ENCODE results near the gene CEBPA.
A peak's percentile ranks its signal among the peaks of the same experiment; 100 is the strongest.

The CEBPA gene

DNA sequence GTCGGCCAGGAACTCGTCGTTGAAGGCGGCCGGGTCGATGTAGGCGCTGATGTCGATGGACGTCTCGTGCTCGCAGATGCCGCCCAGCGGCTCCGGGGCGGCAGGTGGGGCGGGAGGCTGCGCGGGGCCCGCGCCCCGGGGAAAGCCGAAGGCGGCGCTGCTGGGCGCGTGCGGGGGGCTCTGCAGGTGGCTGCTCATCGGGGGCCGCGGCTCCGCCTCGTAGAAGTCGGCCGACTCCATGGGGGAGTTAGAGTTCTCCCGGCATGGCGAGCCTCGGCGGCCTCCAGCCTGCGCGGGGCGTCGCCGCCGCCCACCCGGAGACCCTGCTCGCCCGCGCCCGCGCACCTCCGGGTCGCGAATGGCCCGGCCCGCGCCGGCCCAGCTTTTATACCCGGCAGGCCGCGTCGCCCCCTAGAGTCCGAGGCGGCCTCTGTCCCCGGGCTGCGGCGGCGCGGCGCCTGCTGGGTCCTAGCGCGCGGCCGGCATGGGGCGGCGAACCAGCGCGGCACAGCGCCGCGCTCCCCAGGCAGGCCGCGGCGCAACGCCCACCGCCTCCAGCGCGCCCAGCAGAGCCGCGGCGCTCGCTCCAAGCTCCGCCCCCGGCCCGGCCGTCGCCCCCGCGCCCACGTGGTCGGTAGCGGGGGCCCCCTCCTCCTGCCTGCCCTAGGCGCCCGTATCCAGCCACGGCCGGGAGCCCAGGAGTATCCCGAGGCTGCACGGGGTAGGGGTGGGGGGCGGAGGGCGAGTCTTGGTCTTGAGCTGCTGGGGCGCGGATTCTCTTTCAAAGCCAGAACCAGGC is at the start of gene CEBPA:
TSS of gene CEBPA (minus strand) at position 360 of the 799 bp plus-strand sequence. CDS start at position 240, 120 bp downstream.
- Mint-ChIP-seq H3K9me3 (no peaks in the 10 kb centered on the region), H3K36me3 (ENCODE audit: low read depth) (no peaks in the 10 kb centered on the region), H3K4me1 (peaks cover 17% of the 10 kb centered on the region), H3K4me3 (peak within 1 kb of the TSS; percentile 78), H3K27me3 (ENCODE audit: low read depth, poor library complexity) (peaks cover 66% of the 10 kb centered on the region), H3K27ac (no peak within 1 kb of the TSS)
- TF ChIP-seq, protein P1, sequence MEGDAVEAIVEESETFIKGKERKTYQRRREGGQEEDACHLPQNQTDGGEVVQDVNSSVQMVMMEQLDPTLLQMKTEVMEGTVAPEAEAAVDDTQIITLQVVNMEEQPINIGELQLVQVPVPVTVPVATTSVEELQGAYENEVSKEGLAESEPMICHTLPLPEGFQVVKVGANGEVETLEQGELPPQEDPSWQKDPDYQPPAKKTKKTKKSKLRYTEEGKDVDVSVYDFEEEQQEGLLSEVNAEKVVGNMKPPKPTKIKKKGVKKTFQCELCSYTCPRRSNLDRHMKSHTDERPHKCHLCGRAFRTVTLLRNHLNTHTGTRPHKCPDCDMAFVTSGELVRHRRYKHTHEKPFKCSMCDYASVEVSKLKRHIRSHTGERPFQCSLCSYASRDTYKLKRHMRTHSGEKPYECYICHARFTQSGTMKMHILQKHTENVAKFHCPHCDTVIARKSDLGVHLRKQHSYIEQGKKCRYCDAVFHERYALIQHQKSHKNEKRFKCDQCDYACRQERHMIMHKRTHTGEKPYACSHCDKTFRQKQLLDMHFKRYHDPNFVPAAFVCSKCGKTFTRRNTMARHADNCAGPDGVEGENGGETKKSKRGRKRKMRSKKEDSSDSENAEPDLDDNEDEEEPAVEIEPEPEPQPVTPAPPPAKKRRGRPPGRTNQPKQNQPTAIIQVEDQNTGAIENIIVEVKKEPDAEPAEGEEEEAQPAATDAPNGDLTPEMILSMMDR (IDR thresholded peaks at IDR 0.05), result no peak
- DNase-seq, result peak; percentile 86

DNA sequence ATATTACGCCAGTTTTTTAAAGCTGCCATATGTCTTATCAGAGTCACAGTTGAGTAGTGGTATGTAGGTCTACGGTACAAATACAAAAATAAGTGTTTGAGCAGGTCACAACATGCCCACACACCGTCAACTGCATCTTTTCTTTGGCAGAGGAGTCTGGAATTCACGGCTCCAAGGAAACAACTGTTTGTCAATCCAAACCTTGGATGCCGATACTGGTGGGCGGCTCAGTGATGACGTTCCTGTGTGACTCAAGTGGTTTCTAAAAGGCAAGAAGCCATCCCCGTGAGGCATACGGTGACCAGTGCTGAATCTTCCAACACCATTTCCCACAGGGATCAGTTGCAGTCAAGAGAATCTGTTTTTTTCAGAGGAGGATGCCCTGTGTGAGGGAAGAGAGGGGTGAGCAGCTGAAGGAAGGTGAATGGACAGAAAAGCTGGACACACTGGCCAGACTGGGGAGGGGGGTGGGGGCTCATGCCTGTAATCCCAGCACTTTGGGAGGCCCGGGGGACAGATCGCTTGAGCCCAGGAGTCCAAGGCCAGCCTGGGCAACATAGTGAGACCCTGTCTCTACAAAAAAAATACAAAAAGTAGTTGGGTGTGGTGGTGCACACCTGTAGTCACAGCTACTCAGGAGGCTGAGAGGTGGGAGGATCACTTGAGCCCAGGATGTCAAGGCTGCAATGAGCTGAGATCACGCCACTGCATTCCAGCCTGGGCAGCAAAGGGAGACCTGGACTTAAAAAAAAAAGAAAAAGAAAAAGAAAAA is 48.4 kb upstream of the CEBPA start:
- Mint-ChIP-seq H3K36me3 (ENCODE audit: low read depth) (no peaks in the 10 kb centered on the region), H3K27ac (no peak overlapping the region), H3K4me3 (no peak overlapping the region), H3K4me1 (no peaks in the 10 kb centered on the region), H3K9me3 (peaks cover 11% of the 10 kb centered on the region), H3K27me3 (ENCODE audit: low read depth, poor library complexity) (peaks cover 34% of the 10 kb centered on the region)
- DNase-seq, result no peak
- TF ChIP-seq, protein P1 (IDR thresholded peaks at IDR 0.05), result no peak

DNA sequence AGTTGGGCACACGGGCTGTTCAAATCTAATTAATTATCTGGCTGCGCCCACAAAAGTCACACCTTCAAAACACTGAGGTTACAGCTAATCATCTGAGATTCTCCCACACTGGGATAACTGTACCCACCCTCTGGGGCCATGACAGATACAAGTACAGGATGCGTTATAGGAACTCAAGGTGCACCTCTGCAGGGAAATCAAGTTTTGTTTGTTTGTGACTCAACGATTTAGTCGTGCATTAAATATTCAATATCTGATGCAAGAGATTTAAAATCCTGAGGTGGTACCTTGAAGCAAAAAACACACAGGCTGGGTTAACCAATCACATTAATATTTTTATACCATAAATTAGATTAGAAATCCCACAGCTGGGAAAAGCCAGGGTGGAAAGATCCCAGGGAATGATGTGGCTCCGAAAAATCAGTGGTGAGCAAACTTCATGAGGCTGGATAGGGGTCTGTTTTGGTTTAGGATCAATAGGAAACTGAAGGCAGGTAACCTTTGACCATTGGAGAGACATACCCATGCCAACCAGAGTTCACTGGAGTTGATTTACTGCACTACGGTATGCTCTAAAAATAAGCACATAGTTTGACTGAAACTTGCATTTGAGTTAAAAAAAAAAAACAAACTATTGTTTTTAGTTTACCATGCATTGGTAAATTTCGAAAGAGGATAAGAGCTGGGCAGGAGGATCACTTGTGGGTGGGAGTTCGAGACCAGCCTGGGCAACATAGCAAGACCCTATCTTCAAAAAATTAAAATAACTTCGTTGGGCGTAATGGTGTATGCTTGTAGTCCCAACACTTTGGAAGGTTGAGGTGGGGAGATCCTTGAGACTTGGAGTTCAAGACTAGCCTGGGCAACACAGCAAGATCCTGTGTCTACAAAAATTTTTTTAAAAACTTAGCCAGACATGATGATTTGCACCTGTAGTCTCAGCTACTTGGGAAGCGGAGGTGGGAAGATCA is 47.3 kb upstream of the CEBPA start:
- Mint-ChIP-seq H3K9me3 (peaks cover 4% of the 10 kb centered on the region), H3K27me3 (ENCODE audit: low read depth, poor library complexity) (peaks cover 39% of the 10 kb centered on the region), H3K4me3 (no peak overlapping the region), H3K36me3 (ENCODE audit: low read depth) (no peaks in the 10 kb centered on the region), H3K27ac (no peak overlapping the region), H3K4me1 (peaks cover under 1% of the 10 kb centered on the region)
- TF ChIP-seq, protein P1 (IDR thresholded peaks at IDR 0.05), result no peak
- DNase-seq, result no peak

DNA sequence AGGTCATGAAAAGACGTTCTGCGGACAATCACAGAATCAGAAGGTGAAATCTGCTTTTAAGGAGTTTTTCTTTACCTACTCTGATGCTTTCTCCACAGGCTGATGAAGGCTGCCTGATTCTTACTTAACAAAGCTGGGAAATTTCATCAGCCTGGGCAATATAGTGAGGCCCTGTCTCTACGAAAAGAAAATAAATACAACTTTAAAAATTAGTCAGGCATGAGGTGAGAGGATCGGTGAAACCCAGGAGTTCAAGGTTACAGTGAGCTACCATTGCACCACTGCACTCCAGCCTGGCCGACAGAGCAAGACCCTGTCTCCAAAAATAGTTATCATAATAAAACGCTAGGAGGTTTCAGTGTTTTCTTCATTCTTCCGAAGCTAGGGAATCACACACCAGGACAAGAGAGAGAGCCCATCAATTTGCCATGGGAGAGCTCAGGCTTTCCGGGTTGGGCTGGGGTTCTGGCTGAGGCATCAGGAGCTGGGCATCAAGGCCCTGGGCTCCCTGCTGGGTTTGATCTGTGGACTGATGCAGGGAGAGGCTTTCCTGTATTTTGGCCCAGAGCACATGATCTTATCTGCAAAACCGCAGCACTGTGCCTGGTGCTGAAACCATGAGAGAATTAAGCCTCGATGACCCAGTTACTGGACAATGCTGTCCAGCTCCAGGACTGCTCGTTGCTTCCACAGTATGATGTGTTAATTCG is 46.1 kb upstream of the CEBPA start:
- Mint-ChIP-seq H3K4me3 (no peak overlapping the region), H3K27ac (no peak overlapping the region), H3K9me3 (no peaks in the 10 kb centered on the region), H3K27me3 (ENCODE audit: low read depth, poor library complexity) (peaks cover 44% of the 10 kb centered on the region), H3K36me3 (ENCODE audit: low read depth) (no peaks in the 10 kb centered on the region), H3K4me1 (peaks cover 6% of the 10 kb centered on the region)
- TF ChIP-seq, protein P1 (IDR thresholded peaks at IDR 0.05), result no peak
- DNase-seq, result no peak

DNA sequence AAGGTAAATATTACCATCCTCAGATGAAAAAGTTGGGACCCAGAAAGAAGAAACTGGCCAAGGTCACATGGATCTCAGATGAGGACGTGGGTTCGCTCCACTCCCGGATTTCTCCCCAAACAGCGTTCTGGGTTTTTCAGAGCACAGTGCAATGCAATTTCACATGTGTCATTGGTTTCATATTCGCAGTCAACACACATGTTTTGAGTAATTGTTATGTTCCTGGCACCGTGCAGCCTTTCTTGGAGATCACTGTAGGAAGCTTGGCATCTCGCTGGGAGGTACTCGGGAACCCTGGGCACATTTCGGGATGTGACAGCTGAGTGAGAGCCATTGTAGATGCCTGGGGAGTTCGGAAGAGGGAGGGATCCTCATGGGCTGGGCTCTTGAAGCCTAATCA is 45.0 kb upstream of the CEBPA start:
- no peak overlapping the region for H3K27ac Mint-ChIP-seq
- peaks cover 6% of the 10 kb centered on the region for H3K4me1 Mint-ChIP-seq
- no peak for DNase-seq
- TF ChIP-seq, protein P1 (IDR thresholded peaks at IDR 0.05), result no peak
- peaks cover 46% of the 10 kb centered on the region for H3K27me3 Mint-ChIP-seq (ENCODE audit: low read depth, poor library complexity)
- no peaks in the 10 kb centered on the region for H3K9me3 Mint-ChIP-seq
- H3K36me3 Mint-ChIP-seq (ENCODE audit: low read depth), result no peaks in the 10 kb centered on the region
- no peak overlapping the region for H3K4me3 Mint-ChIP-seq
